GM21723 (cell line): ENCODE measurements around the gene DMXL2.
"Not testable (repeated sequence)": the region's sequence is repeated elsewhere in the genome, so short reads cannot be mapped to it uniquely, and the experiment has no call there.

ENCODE experiments used
- ATAC-seq: cut with Tn5 transposase; IDR thresholded peaks from one replicate; pipeline ENCODE4 v1.9.1; 2021; ENCODE audit warnings: mild to moderate bottlenecking, moderate library complexity; ENCODE audit not compliant: unreplicated experiment

DMXL2 gene, protein sequence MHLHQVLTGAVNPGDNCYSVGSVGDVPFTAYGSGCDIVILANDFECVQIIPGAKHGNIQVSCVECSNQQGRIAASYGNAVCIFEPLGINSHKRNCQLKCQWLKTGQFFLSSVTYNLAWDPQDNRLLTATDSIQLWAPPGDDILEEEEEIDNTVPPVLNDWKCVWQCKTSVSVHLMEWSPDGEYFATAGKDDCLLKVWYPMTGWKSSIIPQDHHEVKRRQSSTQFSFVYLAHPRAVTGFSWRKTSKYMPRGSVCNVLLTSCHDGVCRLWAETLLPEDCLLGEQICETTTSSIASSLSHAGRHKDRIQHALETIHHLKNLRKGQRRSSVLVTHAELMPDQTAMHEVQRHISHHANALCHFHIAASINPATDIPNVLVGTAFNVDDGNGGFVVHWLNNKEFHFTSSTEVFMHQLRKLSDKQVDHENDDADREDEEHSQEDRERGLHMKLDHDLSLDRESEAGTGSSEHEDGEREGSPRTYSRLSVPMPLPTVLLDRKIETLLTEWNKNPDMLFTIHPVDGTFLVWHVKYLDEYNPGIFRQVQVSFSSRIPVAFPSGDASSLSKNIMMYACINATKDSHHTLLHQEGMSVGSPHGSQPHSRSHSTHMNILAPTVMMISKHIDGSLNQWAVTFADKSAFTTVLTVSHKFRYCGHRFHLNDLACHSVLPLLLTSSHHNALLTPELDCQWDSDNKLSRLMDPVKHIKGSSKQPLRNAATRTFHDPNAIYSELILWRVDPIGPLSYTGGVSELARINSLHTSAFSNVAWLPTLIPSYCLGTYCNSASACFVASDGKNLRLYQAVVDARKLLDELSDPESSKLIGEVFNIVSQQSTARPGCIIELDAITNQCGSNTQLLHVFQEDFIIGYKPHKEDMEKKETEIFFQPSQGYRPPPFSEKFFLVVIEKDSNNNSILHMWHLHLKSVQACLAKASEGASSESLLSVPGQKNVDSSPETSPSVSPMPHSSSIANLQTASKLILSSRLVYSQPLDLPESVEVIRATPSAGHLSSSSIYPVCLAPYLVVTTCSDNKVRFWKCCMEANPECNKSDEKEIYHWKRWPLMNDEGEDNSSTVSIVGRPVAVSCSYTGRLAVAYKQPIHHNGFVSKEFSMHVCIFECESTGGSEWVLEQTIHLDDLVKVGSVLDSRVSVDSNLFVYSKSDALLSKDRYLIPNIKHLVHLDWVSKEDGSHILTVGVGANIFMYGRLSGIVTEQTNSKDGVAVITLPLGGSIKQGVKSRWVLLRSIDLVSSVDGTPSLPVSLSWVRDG (N-terminal part only)

DNA sequence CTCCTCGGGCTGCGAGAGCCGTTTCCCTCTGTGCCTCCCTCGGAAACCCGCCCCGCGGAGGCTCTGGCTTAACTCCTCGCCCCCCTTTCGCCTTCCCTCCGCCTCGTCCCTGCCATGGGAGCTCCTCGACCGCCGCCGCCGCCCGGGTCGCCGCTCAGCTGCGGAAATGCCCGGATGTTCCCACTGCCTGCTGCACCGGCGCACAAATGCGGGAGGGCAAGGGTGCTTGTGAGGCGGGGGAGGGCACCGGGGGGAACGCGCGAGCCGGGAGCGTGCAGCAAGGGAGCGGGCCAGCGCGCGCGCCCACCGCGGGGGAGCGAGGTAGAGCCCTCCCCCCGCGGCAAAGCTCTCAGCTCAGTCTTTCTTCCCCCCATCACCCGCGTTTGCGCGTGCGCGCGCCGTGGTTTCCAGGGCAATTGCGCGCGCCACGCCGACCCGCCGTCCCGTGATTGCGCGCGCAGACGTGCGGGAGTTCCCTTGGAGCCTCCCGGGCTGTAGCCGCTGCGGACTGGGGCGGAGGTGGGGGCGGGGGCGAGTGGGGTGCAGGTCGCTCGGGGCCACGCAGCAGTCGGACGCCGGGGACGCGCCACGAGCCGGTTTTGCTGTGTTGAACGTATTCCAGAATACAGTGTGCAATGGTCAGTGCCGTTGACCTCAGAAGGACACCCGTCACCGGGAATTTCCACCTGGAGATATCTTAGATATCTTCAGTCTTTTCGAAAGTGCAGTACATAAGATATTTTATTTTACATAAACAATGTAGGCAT lies at the start of gene DMXL2:
DMXL2 (minus strand) TSS at position 168 of the 767 bp plus-strand sequence. CDS start 226 bp downstream, outside the sequence.
- ATAC-seq, result peak; percentile 44

DNA sequence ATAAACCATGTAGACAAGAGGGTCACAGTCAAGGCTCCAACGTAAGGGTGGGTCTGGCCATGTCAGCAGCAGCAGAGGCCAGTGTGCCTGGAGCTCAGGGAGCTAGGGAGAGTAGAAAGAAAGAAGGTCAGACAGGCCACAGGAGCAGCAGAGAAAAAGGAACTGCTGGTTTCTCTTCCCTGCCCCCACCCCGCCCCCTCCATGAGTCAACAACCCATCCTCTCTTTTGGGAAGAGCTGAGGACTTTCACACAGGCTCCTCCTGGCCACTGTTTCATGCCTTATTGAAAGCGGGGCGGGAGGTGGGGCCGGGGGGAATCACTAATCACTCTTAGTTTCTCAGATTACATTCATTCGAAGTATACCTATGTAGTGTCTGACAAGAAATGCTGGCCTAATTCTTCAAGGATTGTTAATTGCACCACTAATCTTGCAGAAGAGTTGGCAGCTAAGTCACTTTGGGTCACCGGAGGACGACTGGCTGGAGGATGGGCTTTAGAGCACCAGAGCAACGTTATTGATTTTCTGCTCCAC lies 49.6 kb upstream of the DMXL2 start:
- ATAC-seq, result no peak

DNA sequence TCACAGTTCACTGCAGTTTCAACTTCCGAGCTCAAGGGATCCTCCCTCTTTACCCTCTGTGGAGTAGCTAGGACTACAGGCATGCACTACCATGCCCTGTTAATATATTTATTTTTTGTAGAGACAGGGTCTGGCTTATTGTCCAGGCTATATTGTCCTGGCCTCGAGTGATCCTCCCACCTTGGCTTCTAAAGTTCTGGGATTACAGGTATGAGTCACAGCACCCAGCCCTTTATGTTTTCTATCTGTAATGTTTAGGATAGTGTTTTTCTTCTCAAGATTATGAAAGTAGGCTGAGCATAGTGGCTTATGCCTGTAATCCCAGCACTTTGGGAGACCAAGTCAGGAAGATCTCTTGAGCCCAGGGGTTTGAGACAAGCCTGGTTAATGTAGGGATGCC lies 46.8 kb upstream of the DMXL2 start:
- no peak for ATAC-seq

DNA sequence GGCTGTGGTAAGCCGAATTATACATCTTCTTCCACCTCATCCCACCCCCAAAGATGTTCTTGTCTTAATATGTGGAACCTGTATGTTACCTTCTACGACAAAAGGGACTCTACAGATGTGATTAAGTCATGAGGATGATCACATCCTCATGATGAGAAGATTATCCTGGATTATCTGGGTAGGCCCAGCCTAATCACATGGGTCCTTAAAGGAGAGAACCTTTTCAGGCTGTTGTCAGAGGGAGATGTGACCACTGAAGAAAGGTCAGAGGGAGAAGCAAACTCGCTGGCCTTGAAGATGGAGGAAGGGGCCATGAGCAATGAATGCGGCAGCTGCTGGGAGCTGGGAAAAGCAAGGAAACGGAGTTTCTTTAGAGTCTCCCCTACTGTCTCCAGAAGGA lies 45.9 kb upstream of the DMXL2 start:
- no peak for ATAC-seq

DNA sequence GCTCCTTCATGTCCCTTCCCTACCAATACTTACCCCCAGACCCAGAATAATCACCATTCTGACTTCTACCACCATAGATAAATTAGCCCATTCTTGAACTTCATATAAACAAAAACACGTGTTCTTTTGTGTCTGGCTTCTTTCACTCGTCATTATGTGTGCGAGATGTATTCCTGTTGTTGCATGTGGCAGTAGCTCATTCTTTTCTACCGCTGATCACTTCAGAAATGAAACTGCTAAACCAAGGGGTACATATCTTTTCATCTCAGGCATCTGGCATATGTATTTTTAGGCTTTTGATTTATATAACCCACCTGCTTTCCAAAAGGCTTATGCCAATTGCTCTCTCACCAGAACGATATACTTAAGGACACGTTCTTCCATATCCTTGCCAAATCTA lies 44.9 kb upstream of the DMXL2 start:
- ATAC-seq, result no peak

DNA sequence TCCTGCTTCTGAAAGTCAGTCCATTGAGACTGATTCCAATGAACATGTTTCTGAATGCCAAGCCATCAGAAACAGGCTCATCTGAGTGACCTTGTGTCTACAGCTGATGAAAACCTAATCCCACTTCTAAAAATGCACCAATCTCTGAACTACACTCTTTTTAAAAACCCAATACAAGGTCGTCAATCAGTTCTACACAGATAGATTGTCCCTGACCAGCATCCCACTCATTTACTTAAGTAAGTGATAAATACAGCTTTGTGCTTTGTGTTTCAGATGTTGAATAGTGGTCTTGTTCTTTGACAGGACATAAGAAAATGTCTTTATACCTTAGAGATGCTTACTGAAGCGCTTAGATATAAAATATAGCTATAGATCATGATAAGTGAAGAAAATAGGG lies 38.5 kb upstream of the DMXL2 start:
- ATAC-seq, result no peak

DNA sequence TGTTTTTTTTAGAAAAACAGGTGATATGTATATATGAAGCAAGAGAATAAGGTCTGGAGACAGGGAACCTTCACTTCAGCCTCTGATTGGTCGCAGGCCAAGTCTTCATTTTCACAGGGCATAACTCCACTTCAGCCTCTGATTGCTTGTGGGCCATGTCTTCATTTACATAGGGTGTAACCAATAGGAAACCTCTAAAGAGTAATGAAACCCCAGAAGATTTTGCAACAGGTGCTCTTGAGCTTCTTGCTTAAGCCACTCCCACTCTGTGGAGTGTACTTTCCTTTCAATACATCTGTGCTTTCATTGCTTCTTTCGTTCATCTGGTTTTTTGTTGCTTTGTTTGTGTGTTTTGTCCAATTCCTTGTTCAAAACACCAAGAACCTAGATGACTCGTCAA lies 36.1 kb upstream of the DMXL2 start:
- ATAC-seq, result no peak

DNA sequence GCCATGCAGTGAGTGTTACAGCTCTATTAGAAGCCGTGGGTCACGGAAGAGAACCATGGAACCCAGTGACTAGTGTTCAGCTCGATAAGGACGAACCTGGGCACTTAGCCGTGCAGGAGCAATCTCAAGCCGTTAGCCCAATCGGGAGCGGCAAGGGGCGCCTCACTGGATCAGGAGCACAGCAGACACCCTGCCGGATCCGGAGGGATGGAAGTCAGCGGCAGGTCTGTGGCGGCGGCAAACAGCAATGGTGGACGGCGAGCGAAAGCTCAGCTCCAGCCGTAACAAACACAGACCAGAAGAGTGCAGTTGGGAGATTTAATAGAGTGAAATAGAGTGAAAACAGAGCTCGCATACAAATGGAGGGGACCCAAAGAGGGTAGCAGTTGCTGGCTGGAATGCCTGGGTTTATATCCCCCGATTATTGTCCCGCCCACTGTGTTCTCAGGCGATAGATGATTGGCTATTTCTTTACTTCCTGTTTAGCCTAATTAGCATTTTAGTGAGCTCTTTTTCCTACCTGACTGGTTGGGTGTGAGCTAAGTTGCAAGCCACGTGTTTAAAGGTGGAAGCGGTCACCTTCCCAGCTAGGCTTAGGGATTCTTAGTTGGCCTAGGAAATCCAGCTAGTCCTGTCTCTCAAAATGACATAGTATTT lies 33.0 kb upstream of the DMXL2 start:
- ATAC-seq, result not testable (repeated sequence)

DNA sequence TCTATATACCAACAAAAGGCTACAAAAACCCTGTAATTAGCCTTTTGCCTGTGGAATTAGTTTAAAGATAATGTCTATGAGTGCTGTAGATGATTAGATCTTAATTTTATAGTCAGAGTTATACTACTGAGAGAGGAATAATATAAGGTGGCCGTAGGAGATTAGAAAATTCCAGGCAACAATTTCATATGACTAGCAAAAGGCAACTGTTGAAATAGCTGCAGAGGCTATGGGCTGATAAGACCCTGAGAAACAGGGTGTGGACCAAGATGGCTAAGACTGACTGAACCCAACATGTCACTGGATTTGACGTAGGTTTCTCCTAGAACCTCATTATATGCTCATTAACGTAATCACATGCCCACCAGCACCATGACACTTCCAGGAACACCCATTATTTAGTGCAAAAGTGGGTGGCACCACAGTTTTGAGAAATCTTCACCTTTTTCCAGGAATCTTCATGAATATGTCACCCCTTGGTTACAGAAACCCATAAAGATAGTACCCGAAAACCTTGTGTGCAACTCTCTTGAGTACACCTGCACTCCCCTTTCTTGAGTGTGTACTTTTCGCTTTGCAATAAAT lies 29.6 kb upstream of the DMXL2 start:
- no peak for ATAC-seq

DNA sequence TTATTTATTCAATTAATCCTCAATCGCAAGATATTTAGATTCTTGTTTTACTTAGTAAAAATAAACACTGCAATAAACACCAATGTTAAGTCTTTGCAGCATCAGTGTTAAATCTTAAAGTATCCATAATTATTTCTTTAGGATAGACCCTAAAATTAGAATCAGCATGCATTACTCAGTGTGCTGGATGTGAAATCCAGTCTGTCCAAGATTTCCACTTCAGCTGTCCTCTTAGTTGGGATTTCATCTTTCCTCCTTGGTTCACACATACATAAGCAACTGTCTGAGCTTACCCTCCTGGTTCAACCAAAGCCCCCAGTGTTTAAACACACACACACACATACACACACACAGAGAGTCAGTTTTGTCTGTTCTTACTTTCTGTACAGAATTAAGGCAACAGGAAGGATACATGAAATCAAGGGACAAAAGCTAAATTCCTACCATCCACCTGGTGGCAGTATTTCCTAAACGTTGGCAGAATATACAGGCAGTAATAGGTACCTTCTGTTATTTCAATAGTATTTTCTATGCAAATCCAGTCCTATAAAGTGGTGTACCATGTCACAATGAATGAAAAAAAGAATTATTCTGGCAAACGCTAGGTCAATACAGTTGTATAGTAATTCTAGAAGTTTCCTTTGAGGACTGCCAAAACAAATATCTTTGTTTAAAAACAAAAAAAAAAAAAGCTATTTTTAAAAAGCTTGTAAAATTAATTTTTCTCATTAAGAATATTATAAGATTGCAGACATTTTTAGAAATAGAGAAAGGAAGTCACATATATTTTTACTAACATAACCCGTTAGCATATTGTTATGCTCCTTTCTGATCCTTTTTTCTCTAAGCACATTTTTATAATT lies 27.3 kb upstream of the DMXL2 start:
- peak; percentile 81 for ATAC-seq

DNA sequence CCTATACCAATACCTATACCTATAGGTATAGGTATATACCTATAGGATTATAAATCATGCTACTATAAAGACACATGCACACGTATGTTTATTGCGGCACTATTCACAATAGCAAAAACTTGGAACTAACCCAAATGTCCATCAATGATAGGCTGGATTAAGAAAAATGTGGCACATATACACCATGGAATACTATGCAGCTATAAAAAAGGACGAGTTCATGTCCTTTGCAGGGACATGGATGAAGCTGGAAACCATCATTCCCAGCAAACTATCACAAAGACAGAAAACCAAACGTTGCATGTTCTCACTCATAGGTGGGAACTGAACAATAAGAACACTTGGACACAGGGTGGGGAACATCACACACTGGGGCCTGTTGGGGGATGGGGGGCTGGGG lies 26.1 kb upstream of the DMXL2 start:
- not testable (repeated sequence) for ATAC-seq

DNA sequence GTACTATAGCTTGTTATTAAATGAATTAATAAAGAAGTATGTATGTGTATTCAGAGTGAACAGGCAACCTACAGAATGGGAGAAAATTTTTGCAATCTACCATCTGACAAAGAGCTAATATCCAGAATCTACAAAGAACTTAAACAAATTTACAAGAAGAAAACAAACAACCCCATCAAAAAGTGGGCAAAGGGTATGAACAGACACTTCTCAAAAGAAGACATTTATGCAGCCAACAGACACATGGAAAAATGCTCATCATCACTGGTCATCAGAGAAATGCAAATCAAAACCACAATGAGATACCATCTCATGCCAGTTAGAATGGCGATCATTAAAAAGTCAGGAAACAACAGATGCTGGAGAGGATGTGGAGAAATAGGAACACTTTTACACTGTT lies 25.5 kb upstream of the DMXL2 start:
- not testable (repeated sequence) for ATAC-seq

DNA sequence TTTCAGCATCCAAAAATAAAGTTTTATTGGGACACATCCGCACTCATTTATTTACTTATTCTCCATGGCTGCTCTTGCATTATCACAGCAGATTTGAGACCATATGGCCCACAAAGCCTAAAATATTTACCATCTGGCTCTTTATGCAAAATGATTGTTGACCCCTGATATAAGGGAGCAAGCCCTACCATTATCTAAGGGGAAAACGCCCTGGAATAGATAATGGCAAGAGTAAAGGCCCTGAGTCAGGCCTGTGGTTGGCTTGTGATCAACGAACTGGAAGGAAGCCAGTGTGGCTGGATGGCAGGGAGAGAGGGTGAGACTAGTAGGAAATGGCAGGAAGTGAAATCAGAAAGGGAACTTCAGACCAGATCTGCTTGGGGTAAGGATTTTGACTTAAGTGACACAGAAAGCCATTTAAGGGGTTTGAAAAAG lies 24.6 kb upstream of the DMXL2 start:
- ATAC-seq, result no peak

DNA sequence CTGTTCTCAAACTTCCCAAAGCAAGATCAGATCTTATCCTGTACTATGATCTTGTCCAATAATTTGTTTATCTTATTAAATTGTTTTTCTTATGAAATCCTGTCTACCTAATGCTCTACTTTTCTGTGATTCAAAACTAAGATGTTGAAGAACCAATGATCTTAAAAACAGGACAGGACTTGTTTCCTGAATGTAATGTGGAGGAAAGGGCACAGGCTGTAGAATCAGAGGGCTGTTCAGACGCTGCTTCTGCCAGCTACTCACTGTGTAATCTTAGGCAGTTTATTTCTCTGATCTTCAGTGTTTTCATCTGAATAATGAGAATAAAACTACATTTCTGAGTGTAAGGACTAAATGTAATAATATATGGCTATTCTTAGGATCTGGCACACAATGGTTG lies 20.1 kb upstream of the DMXL2 start:
- ATAC-seq, result no peak

DNA sequence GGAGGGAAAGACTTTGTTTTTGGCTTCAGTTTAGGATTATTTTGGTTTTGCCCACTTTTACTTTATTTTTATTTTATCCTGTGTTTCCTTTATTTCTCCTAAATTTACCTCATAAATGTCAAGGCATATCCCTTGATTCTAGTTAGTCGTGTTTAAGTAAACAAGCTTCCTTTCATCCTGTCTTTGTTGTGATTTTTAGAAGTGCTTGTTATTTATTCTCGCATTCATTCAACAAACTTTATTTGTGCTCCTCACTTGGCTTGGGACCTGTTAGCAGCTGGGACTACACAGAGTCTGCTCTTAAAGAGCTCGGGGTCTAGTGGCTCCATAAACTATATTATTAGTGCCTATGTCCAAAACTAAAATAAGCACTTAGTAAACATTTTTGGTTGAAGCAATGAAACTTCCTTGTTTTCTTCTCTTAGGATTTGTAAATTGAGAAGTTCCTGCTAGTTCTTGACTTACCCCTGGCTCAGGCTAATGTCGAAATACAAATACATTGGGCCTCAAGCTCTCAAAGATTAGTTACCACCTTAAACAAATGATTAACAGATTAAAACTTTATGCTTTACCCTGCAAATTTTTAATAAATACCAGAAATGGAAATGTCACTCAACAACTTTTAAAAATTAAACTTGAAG lies 19.0 kb upstream of the DMXL2 start:
- ATAC-seq, result no peak

DNA sequence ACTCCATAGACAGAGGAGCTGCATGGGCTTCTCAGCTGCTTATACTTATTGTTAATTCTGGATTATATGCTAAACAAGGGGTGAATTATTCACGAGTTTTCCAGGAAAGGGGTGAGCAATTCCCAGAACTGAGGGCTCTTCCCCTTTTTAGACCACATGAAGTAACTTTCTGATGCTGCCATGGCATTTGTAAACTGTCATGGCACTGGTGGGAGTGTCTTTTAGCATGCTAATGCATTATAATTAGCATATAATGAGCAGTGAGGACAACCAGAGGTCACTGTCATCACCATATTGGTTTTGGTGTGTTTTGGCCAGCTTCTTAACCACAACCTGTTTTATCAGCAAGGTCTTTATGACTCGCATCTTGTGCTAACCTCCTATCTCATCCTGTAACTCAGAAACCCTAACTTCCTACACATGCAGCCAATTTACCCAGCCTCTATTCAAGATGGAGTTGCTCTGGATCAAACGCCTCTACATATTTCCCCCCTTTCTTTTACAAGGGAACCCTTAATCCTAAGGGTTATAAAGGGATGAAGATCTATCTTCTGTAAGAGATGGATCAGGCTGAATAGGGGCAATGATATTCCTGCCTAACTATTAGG lies 12.1 kb upstream of the DMXL2 start:
- ATAC-seq, result no peak

DNA sequence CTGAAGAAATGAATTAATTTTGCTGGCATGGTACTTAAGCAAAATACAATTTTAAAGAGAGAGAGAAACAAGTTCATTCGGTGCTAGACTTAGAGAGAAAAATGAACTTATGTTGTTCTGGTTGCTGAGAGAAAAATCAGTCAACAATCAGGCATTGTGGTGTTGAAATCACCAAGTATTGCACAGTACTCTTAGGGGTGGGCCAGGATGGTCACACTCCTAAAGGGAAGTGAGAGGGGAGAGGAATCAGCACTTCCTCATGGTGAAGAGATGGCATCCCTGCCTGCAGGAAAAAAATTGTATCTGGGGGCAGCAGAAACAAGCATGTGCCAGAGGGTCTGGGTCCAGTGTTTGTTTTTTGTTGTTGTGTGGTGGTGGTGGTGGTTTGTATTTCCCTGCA lies 7.0 kb upstream of the DMXL2 start:
- no peak for ATAC-seq
